ENCODE results near the gene ARL13B.
"Not testable (repeated sequence)": the region's sequence is repeated elsewhere in the genome, so short reads cannot be mapped to it uniquely, and the experiment has no call there.

ARL13B gene

GRCh38 chr3:94001191-94001590 lies 21.2 kb downstream of the ARL13B start:
- DNase-seq (ENCODE audit: low read depth): no peak

GRCh38 chr3:94001827-94002495 lies 22.0 kb downstream of the ARL13B start:
- no peak for DNase-seq (ENCODE audit: low read depth)

GRCh38 chr3:94004301-94004910 lies 24.5 kb downstream of the ARL13B start:
- no peak for DNase-seq (ENCODE audit: low read depth)

- no peak for DNase-seq (ENCODE audit: low read depth)
Measured at GRCh38 chr3:94008253-94008652, 28.3 kb downstream of the ARL13B start.

GRCh38 chr3:94009608-94010007 lies 29.7 kb downstream of the ARL13B start:
- DNase-seq (ENCODE audit: low read depth): no peak

DNA sequence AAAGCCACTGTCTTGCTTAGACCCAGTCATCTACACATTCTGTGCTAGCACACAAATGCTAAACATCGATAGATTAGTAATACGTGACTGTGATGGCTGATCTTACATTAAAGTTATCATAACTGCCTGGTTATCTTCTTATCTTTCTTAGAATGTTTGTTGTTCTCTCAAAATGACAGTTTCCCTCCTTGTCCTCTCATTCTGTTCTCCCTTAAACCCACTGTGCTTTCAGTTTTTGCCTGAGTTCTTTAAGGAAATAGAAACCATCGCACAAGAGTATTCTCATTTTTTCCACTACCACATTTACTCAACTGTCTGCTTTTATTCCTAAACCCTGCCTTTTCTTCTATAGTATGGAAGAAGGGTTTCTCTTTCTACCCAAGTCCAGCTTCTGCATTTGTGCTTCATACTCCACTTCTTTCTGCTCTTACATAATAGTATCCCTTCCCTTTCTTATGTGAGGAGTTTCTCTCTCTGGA lies 31.3 kb downstream of the ARL13B start:
- DNase-seq (ENCODE audit: low read depth): no peak

DNA sequence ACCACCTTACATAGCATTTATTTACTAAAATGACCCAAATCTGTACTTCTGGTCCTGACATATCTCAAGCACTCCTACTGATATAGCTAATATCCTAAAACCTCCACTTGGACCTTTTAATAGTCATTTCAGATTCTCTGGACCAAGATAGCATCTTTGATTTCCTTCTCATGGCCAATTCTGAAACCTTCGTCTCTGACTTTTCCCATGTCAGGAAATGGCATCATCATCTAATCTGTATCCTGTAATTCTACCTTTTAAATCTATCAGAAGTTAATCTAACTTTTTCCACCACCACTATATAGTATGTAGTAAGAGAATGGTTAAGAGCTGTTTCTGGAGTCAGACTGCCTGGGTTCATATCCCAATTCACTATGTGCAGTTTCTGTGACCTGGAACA lies 32.2 kb downstream of the ARL13B start:
- no peak for DNase-seq (ENCODE audit: low read depth)

GRCh38 chr3:94015025-94015424 lies 35.1 kb downstream of the ARL13B start:
- DNase-seq (ENCODE audit: low read depth): no peak

DNA sequence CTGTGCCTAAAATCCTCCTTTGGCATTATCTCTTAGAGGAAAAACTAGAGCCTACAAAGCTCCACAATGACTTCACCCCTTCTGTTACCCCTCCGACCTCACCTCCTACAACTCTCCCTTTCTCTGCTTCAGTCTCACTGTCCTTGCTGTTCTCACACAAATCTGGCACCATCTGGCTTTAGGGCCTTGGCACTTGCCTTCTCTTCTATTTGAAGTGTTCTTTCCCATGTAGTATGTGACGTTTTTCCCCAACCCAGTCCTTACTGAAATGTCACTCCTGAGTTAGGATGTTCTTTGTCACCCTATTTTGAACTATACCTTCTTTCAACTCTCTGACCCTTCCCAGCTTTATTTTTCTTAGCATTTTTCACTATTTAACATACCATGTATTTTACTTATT lies 39.7 kb downstream of the ARL13B start:
- DNase-seq (ENCODE audit: low read depth): no peak

GRCh38 chr3:94020293-94020692 lies 40.3 kb downstream of the ARL13B start:
- DNase-seq (ENCODE audit: low read depth): no peak

- DNase-seq (ENCODE audit: low read depth): no peak
Measured at GRCh38 chr3:94024385-94024784, 44.4 kb downstream of the ARL13B start.

- DNase-seq (ENCODE audit: low read depth): no peak
Measured at GRCh38 chr3:94026623-94027022, 46.7 kb downstream of the ARL13B start.

DNA sequence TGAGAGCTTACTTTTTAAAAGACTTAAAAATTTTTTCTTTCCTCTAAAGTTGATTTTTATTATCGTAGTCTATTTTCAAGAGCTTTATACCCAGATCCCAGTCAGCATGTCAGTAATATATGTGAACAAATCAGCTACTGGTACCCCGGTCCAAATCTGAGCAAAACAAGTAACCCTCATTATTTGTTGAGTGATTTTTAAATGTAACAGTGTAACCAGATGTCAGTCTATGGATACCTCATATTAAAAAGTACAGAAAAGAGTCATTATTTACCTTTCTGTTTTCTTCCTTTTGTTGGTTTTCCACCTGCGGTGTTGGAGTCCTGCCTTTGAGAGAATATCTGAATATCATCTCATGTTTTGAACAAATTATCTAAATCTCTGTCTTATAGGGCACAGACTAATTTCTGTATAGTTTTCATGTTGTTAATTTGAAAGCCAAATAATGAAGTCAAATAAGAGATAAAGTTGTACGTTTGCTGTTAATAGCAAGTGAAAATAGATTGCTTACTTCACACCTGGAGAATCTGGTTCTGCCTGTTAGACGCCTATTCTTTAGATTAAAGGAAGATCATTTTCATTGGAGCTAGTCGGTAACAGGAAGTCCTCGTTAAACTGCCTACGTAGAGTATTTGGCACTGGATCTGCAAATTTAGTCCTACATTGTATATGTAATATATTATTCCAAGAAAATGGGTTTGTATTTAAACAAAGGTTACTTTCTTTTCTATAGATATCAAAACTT lies 48.3 kb downstream of the ARL13B start, which contains the start of gene STX19:
STX19 (minus strand) TSS at position 505 of the 745 bp plus-strand sequence. CDS start 13,328 bp downstream, outside the sequence.
- no peak for DNase-seq (ENCODE audit: low read depth)

GRCh38 chr3:94036909-94037507 lies 57.1 kb downstream of the ARL13B start:
- DNase-seq (ENCODE audit: low read depth): no peak

- no peak for DNase-seq (ENCODE audit: low read depth)
Measured at GRCh38 chr3:94043285-94043684, 63.3 kb downstream of the ARL13B start.

DNA sequence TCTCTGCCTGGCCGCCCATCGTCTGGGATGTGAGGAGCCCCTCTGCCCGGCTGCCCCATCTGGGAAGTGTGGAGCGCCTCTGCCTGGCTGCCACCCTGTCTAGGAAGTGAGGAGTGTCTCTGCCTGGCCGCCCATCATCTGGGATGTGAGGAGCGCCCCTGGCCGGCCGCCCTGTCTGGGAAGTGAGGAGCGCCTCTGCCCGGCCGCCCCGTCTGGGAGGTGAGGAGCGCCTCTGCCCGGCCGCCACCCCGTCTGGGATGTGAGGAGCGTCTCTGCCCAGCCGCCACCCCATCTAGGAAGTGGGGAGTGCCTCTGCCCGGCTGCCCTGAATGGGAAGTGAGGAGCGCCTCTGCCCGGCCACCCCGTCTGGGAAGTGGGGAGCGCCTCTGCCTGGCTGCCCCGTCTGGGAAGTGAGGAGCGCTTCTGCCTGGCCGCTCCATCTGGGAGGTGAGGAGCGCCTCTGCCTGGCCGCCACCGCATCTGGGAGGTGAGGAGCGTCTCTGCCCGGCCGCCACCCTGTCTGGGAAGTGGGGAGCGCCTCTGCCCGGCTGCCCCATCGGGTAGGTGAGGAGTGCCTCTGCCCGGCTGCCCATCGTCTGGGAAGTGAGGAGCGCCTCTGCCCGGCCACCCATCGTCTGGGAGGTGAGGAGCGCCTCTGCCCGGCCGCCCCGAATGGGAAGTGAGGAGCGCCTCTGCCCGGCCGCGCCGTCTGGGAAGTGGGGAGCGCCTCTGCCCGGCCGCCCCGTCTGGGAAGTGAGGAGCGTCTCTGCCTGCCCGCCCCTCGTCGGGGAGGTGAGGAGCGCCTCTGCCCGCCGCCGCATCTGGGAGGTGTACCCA lies 64.4 kb downstream of the ARL13B start:
- DNase-seq (ENCODE audit: low read depth): not testable (repeated sequence)

- no peak for DNase-seq (ENCODE audit: low read depth)
Measured at GRCh38 chr3:94046533-94046932, 66.6 kb downstream of the ARL13B start.

GRCh38 chr3:94049267-94049666 lies 69.3 kb downstream of the ARL13B start:
- no peak for DNase-seq (ENCODE audit: low read depth)

DNA sequence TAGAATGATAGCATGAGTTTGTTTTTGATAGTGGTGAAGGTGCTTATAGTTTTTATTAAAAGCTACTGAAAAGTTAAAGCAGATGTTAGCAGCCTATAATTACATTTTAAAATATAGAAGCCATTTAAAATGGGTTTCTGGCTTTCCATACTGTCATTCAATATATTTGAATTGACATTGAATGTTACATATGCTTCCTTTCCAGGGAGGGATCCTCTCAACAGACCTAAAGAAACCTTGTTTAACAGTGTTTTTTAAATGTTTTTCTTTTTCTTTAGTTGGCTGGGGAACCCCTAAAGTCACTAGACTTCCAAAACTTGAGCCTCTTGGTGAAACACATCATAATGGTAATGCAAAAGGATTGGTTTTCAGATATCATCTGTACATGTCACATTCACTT lies 70.6 kb downstream of the ARL13B start:
- no peak for DNase-seq (ENCODE audit: low read depth)

DNA sequence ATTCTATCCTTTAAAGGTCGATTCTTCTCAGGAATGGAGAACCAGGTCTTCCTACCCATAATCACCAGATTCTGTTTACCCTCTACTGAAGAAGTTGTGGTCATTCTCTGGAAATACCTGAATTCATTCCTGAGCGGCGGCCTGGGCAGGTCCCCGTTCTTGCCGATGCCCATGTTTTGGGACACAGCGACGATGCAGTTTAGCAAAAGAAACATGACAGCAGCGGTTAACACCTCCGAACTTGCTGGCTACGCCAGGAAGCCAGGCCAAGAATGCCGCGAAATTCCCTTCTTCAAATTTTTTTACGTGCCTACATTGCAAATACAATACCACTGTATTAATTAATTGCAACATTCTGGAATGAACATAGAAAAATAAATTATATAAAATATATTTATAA lies 81.3 kb downstream of the ARL13B start:
- DNase-seq (ENCODE audit: low read depth): no peak

DNA sequence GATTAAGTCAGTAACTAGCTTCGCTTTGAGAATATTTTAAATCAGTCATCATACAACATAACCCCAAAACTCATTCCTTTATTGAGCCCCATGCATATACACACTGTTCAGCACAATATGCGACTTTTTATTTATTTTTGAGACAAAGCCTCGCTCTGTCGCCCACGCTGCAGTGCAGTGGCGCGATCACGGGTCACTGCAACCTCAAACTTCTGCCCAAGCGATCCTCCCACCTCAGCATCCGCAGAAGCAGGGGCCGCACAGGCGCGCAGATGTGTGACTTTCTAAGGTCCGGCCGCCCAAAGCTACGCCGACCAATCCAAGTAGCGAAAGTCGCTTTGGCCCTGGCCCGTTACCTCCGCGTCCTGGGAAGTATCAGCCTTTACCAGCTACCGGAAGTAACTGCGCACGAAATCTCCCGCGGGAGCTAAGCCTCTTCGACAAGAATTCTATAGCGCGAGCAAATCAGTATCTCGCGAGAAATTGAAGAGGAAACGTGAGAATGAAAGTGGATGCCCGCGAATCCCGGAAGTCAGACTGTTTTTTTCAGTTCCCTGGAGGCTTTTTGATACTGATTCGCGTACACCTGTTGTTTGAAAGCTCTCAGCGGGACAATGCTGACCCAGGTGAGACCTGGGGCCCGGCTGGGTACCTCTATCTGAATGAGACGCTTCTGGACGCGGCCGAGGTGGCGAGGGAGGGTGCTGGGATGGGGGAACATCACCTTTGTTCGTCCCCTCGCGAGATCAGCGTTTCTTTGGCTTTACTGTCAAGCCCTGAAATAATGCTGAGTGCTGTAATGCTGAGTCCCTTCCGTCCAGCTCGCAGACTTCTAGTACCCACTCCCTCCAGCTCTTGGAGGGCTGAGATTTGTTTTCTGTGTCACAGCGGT lies 82.8 kb downstream of the ARL13B start, which contains the start of the genes DHFR2 and NSUN3:
DHFR2 (minus strand) TSS at position 404 of the 892 bp plus-strand sequence. CDS start 1,405 bp downstream, outside the sequence.
NSUN3 (plus strand) TSS at position 549 of the 892 bp plus-strand sequence; CDS start at position 615, 66 bp downstream.
- DNase-seq (ENCODE audit: low read depth): peak; percentile 71
